AG04450 (cell line): Measurements from ENCODE around the gene IRAK4. TPM values are rescaled to one million over a fixed set of nuclear protein-coding genes. Genes with fewer than 3 reads are reported as not detected.

Experiments used
- CTCF ChIA-PET: fragments of 300-600, 350-600 bp; formaldehyde crosslinking; extraction: SDS; loops from one replicate; lab custom pipeline; 2022; ENCODE audit warnings: antibody characterized with exemption, inconsistent platforms; lab: Charles Lee
- POLR2A ChIA-PET: fragments of 350-600 bp; formaldehyde crosslinking; extraction: SDS; loops from one replicate; lab custom pipeline; 2021; ENCODE audit warnings: antibody characterized with exemption, inconsistent platforms; lab: Yijun Ruan, JAX
- DNase-seq: peaks from one replicate; pipeline ENCODE4 v3.0.0-alpha.2; 2011; ENCODE audit warnings: low read depth, low spot score
- H3K27ac ChIP-seq: one replicate; pipeline ENCODE4 v1.5.1; 2012; ENCODE audit warnings: low read depth, low read length, control low read depth
- H3K27me3 ChIP-seq: one replicate; pipeline ENCODE4 v1.6.0; 2012; ENCODE audit warnings: low read length; ENCODE audit not compliant: control insufficient read depth, insufficient read depth
- H3K4me3 ChIP-seq: 2 replicates; pipeline ENCODE4 v1.5.1; 2011; ENCODE audit warnings: mild to moderate bottlenecking, low read depth, low read length, control low read depth
- H3K9me3 ChIP-seq: 2 replicates; pipeline ENCODE4 v1.5.1; 2012; ENCODE audit warnings: low read length; ENCODE audit not compliant: control insufficient read depth, insufficient read depth
- CTCF ChIP-seq: IDR thresholded peaks from 2 replicates; pipeline ENCODE4 v1.5.1; 2011; ENCODE audit warnings: low read depth, low read length, control low read depth, inconsistent platforms
- polyA plus RNA-seq: library from polyadenylated mRNA; depleted of rRNA; stranded (reverse); fragments of >200 nt; gene quantifications from 2 replicates; pipeline ENCODE4 v1.2.3, GENCODE V29; 2011

Gene IRAK4
- polyA plus RNA-seq, 1 experiment, result 29.4 TPM

- Histone ChIP-seq H3K27me3 (no peaks in the 10 kb centered on the region), H3K27ac (no peak overlapping the region), H3K9me3 (no peaks in the 10 kb centered on the region), H3K4me3 (no peak overlapping the region)
- no peak for DNase-seq
- TF ChIP-seq CTCF, result no peak
- POLR2A ChIA-PET, result no interaction called here
- CTCF ChIA-PET, result interaction anchor here (1.4 kb wide), 1 partner anchor 154 kb away, joined by 3 read pairs; no protein-coding TSS in a partner anchor
These were observed 30.1 kb upstream of the IRAK4 start for GRCh38 chr12:43728698-43729097.

DNA sequence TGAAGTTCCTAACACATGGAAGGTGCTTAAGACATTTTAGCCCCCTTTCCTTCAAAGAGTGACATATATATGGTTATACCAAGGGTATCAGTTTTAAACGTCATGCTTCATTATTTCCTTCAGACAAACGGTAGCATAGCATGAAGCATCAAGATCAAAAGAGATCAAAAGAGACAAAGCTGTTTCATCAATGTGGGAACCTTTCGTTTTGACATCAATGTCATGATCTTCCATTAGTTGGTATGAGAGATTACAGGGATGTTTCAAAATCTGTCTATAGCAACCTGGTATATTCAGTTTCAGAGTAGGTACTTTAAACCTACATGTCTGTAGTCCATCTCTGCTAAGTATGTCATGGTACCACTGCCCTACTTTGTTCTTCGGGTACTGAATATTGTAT is 28.5 kb upstream of the IRAK4 start:
- ChIA-PET CTCF (no interaction called here), POLR2A (no interaction called here)
- Histone ChIP-seq H3K27me3 (no peaks in the 10 kb centered on the region), H3K27ac (no peak overlapping the region), H3K4me3 (no peak overlapping the region), H3K9me3 (no peaks in the 10 kb centered on the region)
- no peak for DNase-seq
- no peak for TF ChIP-seq CTCF

GRCh38 chr12:43733687-43734086 is 25.1 kb upstream of the IRAK4 start:
- no peak overlapping the region for H3K27ac ChIP-seq
- DNase-seq, result no peak
- no peaks in the 10 kb centered on the region for H3K27me3 ChIP-seq
- POLR2A ChIA-PET, result no interaction called here
- no peaks in the 10 kb centered on the region for H3K9me3 ChIP-seq
- CTCF ChIA-PET, result no interaction called here
- TF ChIP-seq CTCF, result 0 out of 2 replicates have a peak, but pooled peaks have one; percentile 8
- no peak overlapping the region for H3K4me3 ChIP-seq

DNA sequence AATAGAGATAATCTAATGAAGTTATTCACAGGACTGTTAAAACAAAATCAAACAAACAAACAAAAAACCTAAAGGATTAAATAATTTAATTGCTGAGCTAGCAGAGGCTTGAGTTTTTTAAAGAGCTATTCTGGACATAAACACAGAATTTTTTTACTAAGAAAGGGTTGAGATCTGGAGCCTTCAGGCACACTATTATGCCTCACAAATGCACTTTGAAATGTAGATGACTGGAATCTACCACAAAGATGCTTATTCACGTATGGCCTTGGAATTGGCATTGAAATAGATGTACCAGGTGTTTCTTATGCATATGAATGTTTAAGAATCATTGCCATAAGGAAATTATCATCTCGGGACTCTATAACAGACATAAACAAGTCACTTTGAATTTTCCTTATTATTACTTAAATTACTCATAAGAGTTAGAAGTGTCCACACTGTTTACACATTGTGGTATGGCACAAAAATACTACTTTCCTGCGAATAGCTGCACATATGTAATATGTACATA is 21.8 kb upstream of the IRAK4 start:
- Histone ChIP-seq H3K27me3 (no peaks in the 10 kb centered on the region), H3K4me3 (no peak overlapping the region), H3K27ac (no peak overlapping the region), H3K9me3 (no peaks in the 10 kb centered on the region)
- no peak for TF ChIP-seq CTCF
- no peak for DNase-seq
- POLR2A ChIA-PET, result interaction anchor here (0.6 kb wide), 1 partner anchor 1595 kb away, joined by 4 read pairs; no protein-coding TSS in a partner anchor
- CTCF ChIA-PET, result interaction anchor here (0.7 to 1.8 kb wide), 3 partner anchors 22 to 1211 kb away, joined by 3 to 6 read pairs (median 3); partner anchors contain the start of genes IRAK4 and PUS7L

DNA sequence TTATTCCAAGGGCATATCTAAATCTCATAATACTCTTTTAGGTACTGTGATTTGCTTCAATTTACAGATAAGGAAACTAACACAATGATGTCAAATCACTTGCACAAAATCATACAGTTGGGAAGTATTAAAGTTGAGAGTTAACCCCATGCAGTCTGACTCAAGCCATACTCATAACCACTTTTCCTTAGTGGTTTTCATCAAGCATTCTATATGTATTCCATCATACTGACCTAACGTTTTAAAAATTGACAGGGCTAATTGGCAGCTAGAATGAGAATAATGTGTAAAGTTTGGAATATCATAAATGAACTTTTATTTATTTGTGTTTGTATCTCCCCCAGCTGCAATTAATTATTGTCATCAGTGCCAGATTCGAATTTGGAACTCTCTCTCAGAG is 21.1 kb upstream of the IRAK4 start:
- no peaks in the 10 kb centered on the region for H3K27me3 ChIP-seq
- H3K27ac ChIP-seq, result no peak overlapping the region
- POLR2A ChIA-PET, result no interaction called here
- CTCF ChIA-PET, result interaction anchor here (1.5 to 1.8 kb wide), 2 partner anchors 21 to 144 kb away, joined by 3 to 6 read pairs; partner anchors contain the start of genes IRAK4 and PUS7L
- H3K4me3 ChIP-seq, result no peak overlapping the region
- DNase-seq, result no peak
- no peak for TF ChIP-seq CTCF
- H3K9me3 ChIP-seq, result no peaks in the 10 kb centered on the region
